VCaP (cell line): Measurements from ENCODE around the gene ZNF627.
"Not testable (repeated sequence)": the region's sequence is repeated elsewhere in the genome, so short reads cannot be mapped to it uniquely, and the experiment has no call there.

Source experiments
- H3K27ac ChIP-seq: fragments of 450-650 bp; 2 replicates; pipeline ENCODE4 v1.5.1; 2017
- TF ChIP-seq, protein P1 (sequence below): fragments of 450-650 bp; conservative IDR thresholded peaks from 2 replicates; pipeline ENCODE4 v1.5.1; 2017; ENCODE audit warnings: mild to moderate bottlenecking, moderate library complexity

Gene ZNF627

DNA sequence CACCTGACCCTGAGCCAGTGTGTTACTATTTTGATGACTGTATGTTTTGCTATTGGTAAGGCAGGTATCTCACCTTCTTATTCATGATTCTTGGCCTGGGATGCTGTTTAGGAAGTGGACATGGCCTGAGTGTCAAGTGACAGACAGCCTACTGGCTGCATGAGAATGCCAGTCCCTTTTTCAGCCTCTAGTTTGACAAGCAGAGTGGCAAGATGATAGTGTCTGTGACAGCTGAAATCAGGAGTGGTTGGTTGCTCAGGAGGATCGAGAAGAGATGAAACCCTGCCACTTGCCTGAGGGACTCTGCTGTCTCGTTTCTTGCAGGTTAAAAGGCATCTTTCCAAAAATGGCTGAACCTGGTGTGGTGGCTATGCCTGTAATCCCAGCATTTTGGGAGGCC, 31.1 kb upstream of the ZNF627 start:
- TF ChIP-seq, protein P1, sequence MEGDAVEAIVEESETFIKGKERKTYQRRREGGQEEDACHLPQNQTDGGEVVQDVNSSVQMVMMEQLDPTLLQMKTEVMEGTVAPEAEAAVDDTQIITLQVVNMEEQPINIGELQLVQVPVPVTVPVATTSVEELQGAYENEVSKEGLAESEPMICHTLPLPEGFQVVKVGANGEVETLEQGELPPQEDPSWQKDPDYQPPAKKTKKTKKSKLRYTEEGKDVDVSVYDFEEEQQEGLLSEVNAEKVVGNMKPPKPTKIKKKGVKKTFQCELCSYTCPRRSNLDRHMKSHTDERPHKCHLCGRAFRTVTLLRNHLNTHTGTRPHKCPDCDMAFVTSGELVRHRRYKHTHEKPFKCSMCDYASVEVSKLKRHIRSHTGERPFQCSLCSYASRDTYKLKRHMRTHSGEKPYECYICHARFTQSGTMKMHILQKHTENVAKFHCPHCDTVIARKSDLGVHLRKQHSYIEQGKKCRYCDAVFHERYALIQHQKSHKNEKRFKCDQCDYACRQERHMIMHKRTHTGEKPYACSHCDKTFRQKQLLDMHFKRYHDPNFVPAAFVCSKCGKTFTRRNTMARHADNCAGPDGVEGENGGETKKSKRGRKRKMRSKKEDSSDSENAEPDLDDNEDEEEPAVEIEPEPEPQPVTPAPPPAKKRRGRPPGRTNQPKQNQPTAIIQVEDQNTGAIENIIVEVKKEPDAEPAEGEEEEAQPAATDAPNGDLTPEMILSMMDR, result no peak
- no peak overlapping the region for H3K27ac ChIP-seq

DNA sequence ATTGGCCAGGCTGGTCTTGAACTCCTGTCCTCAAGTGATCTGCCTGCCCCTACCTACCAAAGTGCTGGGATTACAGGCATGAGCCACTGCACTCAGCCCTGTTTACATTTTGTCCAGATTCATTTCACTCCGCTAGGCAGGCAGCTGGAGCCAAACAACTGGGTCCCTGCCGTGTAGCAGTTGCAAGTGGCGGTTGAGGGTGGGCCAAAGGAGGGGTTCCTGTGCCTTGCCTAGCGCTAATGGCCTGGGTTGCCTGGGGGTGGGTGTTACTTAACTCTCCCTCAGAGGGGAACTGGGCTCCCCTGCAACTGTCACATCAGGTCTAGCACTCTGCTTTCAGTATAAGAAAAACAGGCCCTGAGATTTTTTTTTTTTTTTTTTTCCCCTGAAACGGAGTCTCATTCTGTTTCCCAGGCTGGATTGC, 27.2 kb upstream of the ZNF627 start:
- TF ChIP-seq, protein P1, result no peak
- no peak overlapping the region for H3K27ac ChIP-seq

GRCh38 chr19:11573354-11573753, 23.9 kb upstream of the ZNF627 start:
- not testable (repeated sequence) for H3K27ac ChIP-seq

DNA sequence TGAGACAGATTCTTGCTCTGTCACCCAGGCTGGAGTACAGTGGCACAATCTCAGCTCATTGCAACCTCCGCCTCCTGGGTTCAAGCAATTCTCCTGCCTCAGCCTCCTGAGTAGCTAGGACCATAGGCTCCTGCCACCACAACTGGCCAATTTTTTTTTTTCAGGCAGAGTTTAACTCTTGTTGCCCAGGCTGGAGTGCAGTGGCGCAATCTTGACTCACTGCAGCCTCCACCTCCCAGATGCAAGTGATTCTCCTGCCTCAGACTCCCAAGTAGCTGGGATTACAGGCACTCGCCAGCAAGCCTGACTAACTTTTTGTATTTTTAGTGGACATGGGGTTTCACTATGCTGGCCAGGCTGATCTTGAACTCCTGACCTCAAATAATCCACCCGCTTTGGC, 23.5 kb upstream of the ZNF627 start:
- not testable (repeated sequence) for H3K27ac ChIP-seq

DNA sequence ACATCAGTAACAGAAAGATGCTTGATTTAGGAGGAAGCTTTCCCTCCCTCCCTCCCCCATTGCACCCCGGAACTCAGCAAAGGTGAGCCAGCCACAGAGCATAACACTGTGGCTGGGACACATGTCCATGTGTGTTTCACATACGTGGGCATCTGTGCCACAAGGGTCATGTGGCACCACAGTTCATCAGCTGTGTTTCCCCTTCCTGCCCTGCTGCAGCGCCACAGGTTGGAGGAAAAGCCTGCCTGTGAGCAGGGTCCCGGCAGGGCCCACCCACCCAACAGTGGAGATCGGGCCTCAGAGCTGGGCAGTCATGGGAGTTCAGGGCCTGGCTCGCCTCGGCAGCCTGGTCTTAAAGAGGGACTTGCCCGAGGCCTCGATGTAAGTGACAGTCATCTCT, 22.6 kb upstream of the ZNF627 start:
- no peak overlapping the region for H3K27ac ChIP-seq
- TF ChIP-seq, protein P1, result no peak

- no peak overlapping the region for H3K27ac ChIP-seq
- TF ChIP-seq, protein P1, result no peak
These were observed 21.1 kb upstream of the ZNF627 start for GRCh38 chr19:11576227-11576626.

- TF ChIP-seq, protein P1, result no peak
- H3K27ac ChIP-seq, result no peak within 1 kb of the TSS
These were observed 19.6 kb upstream of the ZNF627 start, which contains the start of gene ACP5 for GRCh38 chr19:11577451-11578257. ACP5 (minus strand) TSS chr19:11577645; CDS start chr19:11577317, 328 bp downstream.

GRCh38 chr19:11578258-11579142, 18.8 kb upstream of the ZNF627 start:
- H3K27ac ChIP-seq, result no peak overlapping the region; the same call in 1 of the 2 replicates
- TF ChIP-seq, protein P1, result no peak
